ENCODE results near the gene SMOC1.

SMOC1 gene

GRCh38 chr14:69994002-69994401 is 114.8 kb downstream of the SMOC1 start:
- TF ChIP-seq L3MBTL2 (conservative IDR thresholded peaks at IDR 0.05), result no peak
- no peak for TF ChIP-seq FOXM1 (IDR thresholded peaks at IDR 0.05; ENCODE audit: borderline replicate concordance)
- no peak for TF ChIP-seq PKNOX1 (IDR thresholded peaks at IDR 0.05)
- TF ChIP-seq SP1 (IDR thresholded peaks at IDR 0.05), result no peak
- TF ChIP-seq ZNF384 (IDR thresholded peaks at IDR 0.05), result no peak
- no peak for TF ChIP-seq ARNT (IDR thresholded peaks at IDR 0.05)
- TF ChIP-seq TARDBP (IDR thresholded peaks at IDR 0.05), result no peak
- no peak for TF ChIP-seq LEF1 (IDR thresholded peaks at IDR 0.05; ENCODE audit: borderline replicate concordance)
- no peak for TF ChIP-seq NFRKB (IDR thresholded peaks at IDR 0.05)
- TF ChIP-seq BHLHE40 (IDR thresholded peaks at IDR 0.05; ENCODE audit: borderline replicate concordance), result no peak
- no peak for TF ChIP-seq HDGF (IDR thresholded peaks at IDR 0.05; ENCODE audit: borderline replicate concordance)
- no peak for TF ChIP-seq FOXK2 (IDR thresholded peaks at IDR 0.05)
- DNase-seq (ENCODE audit: extremely low spot score), result no peak
- CTCF ChIA-PET, result interaction anchor here (1.2 to 1.6 kb wide), 2 partner anchors 34 to 117 kb away, joined by 6 read pairs; no protein-coding TSS in a partner anchor
- POLR2A ChIA-PET, result no interaction called here

- no peak for TF ChIP-seq ZNF384 (IDR thresholded peaks at IDR 0.05)
- ChIA-PET POLR2A (interaction anchor here (4.8 kb wide), 1 partner anchor 118 kb away, joined by 43 read pairs; the partner anchor contains the start of gene SMOC1), CTCF (interaction anchor here (0.9 kb wide), 1 partner anchor 55 kb away, joined by 4 read pairs; no protein-coding TSS in a partner anchor)
- no peak for DNase-seq (ENCODE audit: extremely low spot score)
Measured at GRCh38 chr14:69996216-69996615, 117.0 kb downstream of the SMOC1 start.

GRCh38 chr14:69997849-69998248 is 118.6 kb downstream of the SMOC1 start:
- ChIA-PET CTCF (interaction anchor here (0.6 kb wide), 1 partner anchor 121 kb away, joined by 4 read pairs; no protein-coding TSS in a partner anchor), POLR2A (interaction anchor here (4.8 kb wide), 1 partner anchor 120 kb away, joined by 43 read pairs; the partner anchor contains the start of gene SMOC1)
- peak; percentile 19 for DNase-seq (ENCODE audit: extremely low spot score)
- TF ChIP-seq FOXK2 (IDR thresholded peaks at IDR 0.05), result no peak
- TF ChIP-seq NFRKB (IDR thresholded peaks at IDR 0.05), result no peak
- TF ChIP-seq PKNOX1 (IDR thresholded peaks at IDR 0.05), result no peak
- TF ChIP-seq ZNF384 (IDR thresholded peaks at IDR 0.05), result no peak
- no peak for TF ChIP-seq ARNT (IDR thresholded peaks at IDR 0.05)
- no peak for TF ChIP-seq SUZ12 (IDR thresholded peaks at IDR 0.05)
- no peak for TF ChIP-seq BHLHE40 (IDR thresholded peaks at IDR 0.05; ENCODE audit: borderline replicate concordance)
- TF ChIP-seq TARDBP (IDR thresholded peaks at IDR 0.05), result no peak
- TF ChIP-seq FOXM1 (IDR thresholded peaks at IDR 0.05; ENCODE audit: borderline replicate concordance), result no peak
- no peak for TF ChIP-seq LEF1 (IDR thresholded peaks at IDR 0.05; ENCODE audit: borderline replicate concordance)
- no peak for TF ChIP-seq SP1 (IDR thresholded peaks at IDR 0.05)
- TF ChIP-seq FOXA1 (IDR thresholded peaks at IDR 0.05), result no peak
- no peak for TF ChIP-seq HDGF (IDR thresholded peaks at IDR 0.05; ENCODE audit: borderline replicate concordance)
- TF ChIP-seq CTBP1 (IDR thresholded peaks at IDR 0.05; ENCODE audit: borderline replicate concordance), result no peak
- TF ChIP-seq ELF4 (IDR thresholded peaks at IDR 0.05), result no peak

- TF ChIP-seq FOXK2 (IDR thresholded peaks at IDR 0.05), result no peak
- peak; percentile 80; the same call in 1 of the 2 replicates for TF ChIP-seq CTBP1 (IDR thresholded peaks at IDR 0.05; ENCODE audit: borderline replicate concordance)
- no peak for TF ChIP-seq ELF4 (IDR thresholded peaks at IDR 0.05)
- peak; percentile 38; the same call in 1 of the 2 replicates for TF ChIP-seq L3MBTL2 (conservative IDR thresholded peaks at IDR 0.05)
- TF ChIP-seq PKNOX1 (IDR thresholded peaks at IDR 0.05), result no peak
- no peak for TF ChIP-seq SUZ12 (IDR thresholded peaks at IDR 0.05)
- peak; percentile 25; the same call in 1 of the 2 replicates for TF ChIP-seq FOXA1 (IDR thresholded peaks at IDR 0.05)
- TF ChIP-seq HDGF (IDR thresholded peaks at IDR 0.05; ENCODE audit: borderline replicate concordance), result no peak
- peak; percentile 65 for DNase-seq (ENCODE audit: extremely low spot score)
- CTCF ChIA-PET, result interaction anchor here (0.9 to 1.4 kb wide), 3 partner anchors 15 to 29 kb away, joined by 3 to 4 read pairs (median 3); no protein-coding TSS in a partner anchor
- POLR2A ChIA-PET, result interaction anchor here (0.9 to 4.8 kb wide), 4 partner anchors 9 to 233 kb away, joined by 3 to 43 read pairs (median 4); partner anchors contain the start of genes SMOC1 and SRSF5
Measured at GRCh38 chr14:69999261-69999674, 120.1 kb downstream of the SMOC1 start.

- ChIA-PET POLR2A (interaction anchor here (1.7 to 2.0 kb wide), 2 partner anchors 119 to 121 kb away, joined by 4 to 12 read pairs; partner anchors contain the start of gene SMOC1), CTCF (no interaction called here)
- no peak for DNase-seq (ENCODE audit: extremely low spot score)
- TF ChIP-seq SUZ12 (IDR thresholded peaks at IDR 0.05) (no peak), FOXK2 (IDR thresholded peaks at IDR 0.05) (no peak), L3MBTL2 (conservative IDR thresholded peaks at IDR 0.05) (no peak), PKNOX1 (IDR thresholded peaks at IDR 0.05) (no peak), BHLHE40 (IDR thresholded peaks at IDR 0.05; ENCODE audit: borderline replicate concordance) (no peak), TARDBP (IDR thresholded peaks at IDR 0.05) (no peak)
Measured at GRCh38 chr14:70000601-70001000, 121.4 kb downstream of the SMOC1 start.
